Activated CD4-positive, alpha-beta T cell treated with anti-CD3 and anti-CD28 coated beads, Interleukin-2, Interleukin-6, amounts not matched to agents 100 ng/mL and 50 ng/mL, durations not matched to agents 16 hours and 8 hours (primary cell): Measurements from ENCODE around the gene MCOLN2.
A peak's percentile ranks its signal among the peaks of the same experiment; 100 is the strongest.
"Not testable (repeated sequence)": the region's sequence is repeated elsewhere in the genome, so short reads cannot be mapped to it uniquely, and the experiment has no call there.

Experiments
- DNase-seq: peaks from one replicate; pipeline ENCODE4 v3.0.0-alpha.2; 2020

MCOLN2 gene

DNA sequence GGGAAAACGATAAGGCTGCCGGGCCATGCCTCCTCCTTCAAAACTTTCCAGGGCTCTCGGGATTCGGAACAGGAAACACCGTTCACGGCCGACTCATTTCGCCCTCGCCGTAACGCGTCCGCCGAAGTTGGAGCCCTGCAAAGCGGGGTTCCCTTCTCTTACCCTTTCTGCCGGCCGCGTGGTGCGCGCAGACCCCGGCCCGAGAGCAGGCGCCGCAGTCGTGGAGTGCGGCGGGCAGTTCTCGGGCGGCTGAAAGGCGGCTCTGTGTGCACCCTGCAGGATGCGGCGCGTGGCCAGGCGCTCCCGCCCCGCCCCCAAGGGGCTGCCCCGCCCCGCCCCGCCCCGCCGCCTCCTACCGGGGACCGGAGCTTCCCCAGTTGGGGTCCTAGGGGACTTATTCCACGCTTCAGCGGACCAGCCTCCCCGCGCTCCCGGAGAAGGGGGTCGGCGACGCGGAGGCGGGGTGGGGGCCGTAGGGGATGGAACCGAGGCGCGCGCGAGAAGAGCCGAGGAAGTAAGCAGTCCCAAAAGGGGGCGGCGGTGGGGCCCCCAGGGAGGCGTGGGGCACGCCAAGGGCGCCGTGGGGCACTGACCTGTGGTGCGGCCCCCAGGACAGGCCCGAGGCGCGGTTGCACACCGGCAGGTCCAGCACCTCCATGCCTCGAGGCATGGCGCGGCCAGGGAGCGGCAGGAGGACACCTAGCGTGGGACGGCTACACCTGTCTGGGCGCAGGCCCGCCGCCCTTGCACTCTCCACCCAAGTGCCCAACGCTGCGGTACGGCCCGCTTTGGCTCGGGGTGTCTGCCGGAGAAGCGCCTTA is at the start of gene MCOLN2:
Gene MCOLN2 (minus strand): TSS at position 268 of the 821 bp plus-strand sequence. CDS start 241 bp downstream, at position 27.
- peak; percentile 68 for DNase-seq

GRCh38 chr1:85042413-85042812 is 45.5 kb upstream of the MCOLN2 start:
- no peak for DNase-seq

GRCh38 chr1:85041793-85042192 is 44.9 kb upstream of the MCOLN2 start:
- no peak for DNase-seq

DNA sequence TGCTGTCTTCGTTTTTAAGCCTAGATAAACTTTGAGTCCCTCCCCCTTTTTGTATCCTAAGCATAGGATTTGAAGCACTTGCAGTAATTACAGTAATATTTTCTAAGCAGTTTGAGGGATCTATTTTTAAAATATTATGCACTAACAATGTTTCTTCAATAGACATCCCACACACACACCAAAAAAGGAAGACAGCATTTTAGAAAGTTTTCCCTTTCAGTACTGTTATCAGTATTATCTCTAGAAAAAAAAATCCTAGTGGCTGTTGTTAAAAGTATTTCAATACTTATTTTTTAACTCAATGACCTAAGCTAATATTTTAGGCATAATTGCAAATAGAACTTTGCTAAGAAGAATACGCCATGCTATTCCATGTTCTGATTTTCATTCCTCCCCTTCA is 36.3 kb upstream of the MCOLN2 start:
- no peak for DNase-seq

GRCh38 chr1:85030536-85030935 is 33.6 kb upstream of the MCOLN2 start:
- no peak for DNase-seq

GRCh38 chr1:85028151-85028550 is 31.2 kb upstream of the MCOLN2 start:
- no peak for DNase-seq

DNA sequence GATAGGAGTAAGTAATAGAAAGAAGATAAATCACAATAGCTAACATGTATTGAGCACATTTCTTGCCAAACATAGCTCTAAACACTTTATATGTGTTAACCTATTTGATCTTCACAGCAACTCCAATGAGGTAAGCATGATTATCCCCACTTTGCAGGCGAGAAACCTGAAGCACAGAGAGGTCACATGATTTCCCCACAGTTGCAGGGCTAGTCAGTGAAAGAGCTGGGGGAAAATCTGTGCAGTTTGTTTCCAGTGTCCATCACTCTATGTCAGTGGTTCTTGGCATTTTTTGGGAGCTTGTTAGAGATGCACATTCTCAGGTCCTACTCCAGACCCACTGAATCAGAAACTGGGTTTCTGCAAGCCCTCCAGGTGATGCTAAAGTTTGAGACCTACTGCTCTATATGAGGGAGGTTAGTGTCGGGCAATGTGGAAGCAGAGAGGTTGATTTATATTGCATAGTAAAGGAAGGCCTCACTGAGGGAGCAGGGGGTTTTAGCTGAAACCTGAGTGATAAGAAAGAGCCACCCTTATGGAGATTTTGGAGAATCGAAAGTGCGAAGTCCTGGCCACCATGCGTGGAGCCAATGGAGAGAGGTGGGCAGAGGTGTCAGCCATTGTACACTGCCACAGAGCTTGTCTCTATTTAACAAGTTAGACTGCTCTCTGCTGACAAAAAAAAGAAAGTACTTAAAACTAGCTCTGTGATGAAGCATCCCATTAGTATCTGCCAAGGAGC is 30.5 kb upstream of the MCOLN2 start:
- DNase-seq, result peak; percentile 38

DNA sequence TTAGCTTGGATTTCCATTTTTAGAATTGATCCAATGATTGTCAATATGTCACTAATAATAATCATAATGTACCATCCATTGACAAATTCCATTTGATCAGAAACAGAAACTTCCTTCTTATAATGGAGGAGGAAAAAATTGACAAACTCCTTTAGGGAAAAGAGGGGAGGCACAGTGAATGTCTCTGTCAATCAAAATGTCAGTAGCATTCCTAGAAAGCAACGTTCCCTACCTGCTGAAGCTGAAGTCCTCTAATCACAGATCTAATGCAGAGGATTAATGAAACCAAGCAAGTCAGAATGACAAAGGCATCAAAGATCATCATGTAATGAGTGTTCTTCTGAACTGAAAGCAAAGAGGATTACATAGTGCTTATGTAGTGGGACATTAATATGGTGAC is 29.0 kb upstream of the MCOLN2 start:
- no peak for DNase-seq

GRCh38 chr1:85024736-85025135 is 27.8 kb upstream of the MCOLN2 start:
- no peak for DNase-seq

GRCh38 chr1:85022700-85023099 is 25.8 kb upstream of the MCOLN2 start:
- peak; percentile 27 for DNase-seq

- DNase-seq, result no peak
Measured at GRCh38 chr1:85019994-85020393, 23.1 kb upstream of the MCOLN2 start.

DNA sequence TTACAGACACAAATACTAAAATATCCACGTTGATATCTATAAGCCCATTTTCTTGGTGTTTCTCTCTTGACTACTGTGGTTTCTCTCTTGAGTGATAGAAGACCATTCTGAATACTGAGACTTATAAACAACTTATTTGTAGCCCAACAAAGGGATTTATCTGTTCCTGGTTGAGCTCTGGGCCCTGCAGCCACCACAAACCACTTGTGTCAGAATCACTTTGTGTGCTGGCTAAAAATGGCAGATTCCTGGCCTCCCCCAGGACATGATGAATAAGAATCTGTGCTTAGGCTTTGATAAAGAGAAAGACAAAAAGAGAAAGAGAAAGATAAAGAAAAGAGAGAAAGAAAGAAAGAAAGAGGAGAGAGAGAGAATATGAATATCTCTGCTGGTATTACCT is 18.9 kb upstream of the MCOLN2 start:
- no peak for DNase-seq

- DNase-seq, result not testable (repeated sequence)
Measured at GRCh38 chr1:85005641-85006040, 8.7 kb upstream of the MCOLN2 start.

- DNase-seq, result no peak
Measured at GRCh38 chr1:85001742-85002141, 4.8 kb upstream of the MCOLN2 start.

DNA sequence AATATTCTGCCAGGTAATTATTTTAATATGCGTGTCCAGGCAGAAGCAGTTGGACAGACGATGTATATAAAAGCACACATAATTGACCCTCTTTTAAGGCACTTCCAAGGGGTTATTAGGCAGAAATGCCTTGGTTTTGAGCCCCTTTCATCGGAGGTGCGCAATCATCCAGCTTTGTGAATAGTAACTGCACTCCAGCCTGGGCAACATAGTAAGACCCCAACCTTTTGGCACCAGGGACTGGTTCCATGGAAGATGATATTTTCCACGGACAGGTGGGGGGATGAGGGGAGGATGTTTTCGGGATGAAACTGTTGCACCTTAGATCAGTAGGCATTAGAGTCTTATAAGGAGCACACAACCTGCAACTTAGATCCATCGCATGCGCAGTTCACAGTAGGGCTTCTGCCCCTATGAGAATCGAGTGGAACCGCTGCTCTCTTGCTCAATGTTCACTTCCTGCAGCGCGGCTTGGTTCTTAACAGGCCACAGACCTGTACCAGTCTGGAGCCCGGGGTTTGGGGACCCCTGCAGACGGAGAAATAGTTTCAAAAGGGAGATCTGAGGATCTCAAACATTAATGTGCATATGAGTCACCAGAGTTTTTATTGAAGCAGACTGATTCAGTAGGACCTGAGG is 1.8 kb upstream of the MCOLN2 start:
- DNase-seq, result peak; percentile 79

DNA sequence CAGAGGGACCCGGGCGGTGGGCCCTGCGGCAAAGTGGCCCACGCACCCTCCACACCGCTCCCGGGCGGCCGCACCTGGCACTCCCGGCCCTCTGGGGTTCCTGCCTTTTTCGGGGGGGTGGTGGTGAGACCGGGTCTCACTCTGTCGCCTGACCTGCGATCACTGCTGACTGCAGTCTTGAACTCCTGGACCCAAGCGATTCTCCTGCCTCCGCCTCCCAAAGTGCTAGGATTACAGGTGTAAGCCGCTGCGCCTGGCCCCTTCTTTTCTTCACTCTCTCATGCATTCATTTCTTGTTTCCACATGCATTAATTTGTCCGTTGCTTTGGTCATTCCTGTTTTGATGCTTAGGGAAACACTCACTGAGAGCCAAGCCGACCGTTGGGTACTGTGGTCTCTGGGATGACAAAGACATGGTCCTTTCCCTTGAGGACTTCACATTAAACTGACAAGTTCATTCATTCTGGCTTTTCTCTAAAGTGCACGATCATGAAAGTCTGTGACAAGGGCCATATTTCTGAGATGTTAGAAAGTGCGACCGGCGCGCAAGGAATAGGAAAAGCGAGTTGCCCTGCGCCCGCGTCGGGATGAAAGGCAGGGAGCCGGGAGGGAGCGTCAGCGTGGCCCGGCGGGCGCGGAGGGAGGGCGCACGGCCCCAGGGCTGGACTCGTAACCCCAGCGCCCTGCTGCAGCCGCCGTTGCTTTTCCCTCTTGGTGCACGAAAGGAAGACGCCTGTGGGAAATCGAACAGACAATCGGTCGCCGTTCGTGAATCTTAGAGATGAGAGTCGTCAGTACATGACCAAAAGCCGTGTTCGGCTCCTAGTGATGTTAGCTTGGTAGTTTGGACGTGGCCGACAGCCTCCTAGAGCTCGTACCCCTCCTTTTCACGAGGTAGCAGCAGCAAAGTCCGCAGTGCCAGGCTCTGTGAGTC is 1.0 kb upstream of the MCOLN2 start:
- DNase-seq, result peak; percentile 31

GRCh38 chr1:84995484-84996334 is 1.2 kb downstream of the MCOLN2 start:
- peak; percentile 72 for DNase-seq

GRCh38 chr1:84991097-84991920 is 5.6 kb downstream of the MCOLN2 start:
- peak; percentile 65 for DNase-seq

DNA sequence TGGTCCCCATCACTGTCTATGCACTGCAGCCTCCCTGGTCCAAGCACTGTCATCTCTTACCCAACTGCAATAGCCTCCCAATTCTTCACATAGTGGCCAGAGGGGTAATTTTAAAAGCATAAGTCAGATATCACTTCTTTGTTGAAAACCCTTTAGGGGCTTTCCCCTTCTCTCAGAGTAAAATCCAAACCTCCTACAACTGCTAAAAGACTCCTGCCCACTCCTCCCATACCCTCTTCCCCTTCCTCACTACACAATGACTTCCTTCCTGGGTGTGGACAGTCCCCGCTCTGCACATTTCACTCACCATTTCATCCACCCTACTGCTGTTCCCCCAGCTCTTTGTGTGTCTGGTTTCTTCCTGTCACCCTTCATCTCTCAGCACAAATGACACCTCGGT is 8.3 kb downstream of the MCOLN2 start:
- peak; percentile 70 for DNase-seq

DNA sequence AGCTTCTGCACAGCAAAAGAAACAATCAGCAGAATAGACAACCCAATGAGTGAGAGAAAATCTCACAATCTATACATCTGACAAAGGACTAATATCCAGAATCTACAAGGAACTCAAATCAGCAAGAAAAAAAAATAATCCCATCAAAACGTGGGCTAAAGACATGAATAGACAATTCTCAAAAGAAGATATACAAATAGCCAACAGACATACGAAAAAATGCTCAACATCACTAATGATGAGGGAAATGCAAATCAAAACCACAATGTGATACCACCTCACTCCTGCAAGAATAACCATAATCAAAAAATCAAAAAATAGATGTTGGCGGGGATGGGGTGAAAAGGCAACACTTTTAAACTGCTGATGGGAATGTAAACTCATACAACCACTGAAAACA is 10.4 kb downstream of the MCOLN2 start:
- not testable (repeated sequence) for DNase-seq

- DNase-seq, result no peak
Measured at GRCh38 chr1:84985365-84985764, 11.5 kb downstream of the MCOLN2 start.
